Activated B cell treated with CpG ODN at 0.5 μM for 24 hours (primary cell): ENCODE results near the gene DDX53. TPM values are rescaled to one million over a fixed set of nuclear protein-coding genes. Genes with fewer than 3 reads are reported as not detected.

Experiments
- ATAC-seq: fragments of 200-7000 bp; cut with Tn5 transposase; one replicate; pipeline ENCODE4 v1.10.0; 2021; ENCODE audit warnings: low read depth, mild to moderate bottlenecking, moderate library complexity
- CTCF ChIA-PET: fragments of 350-600 bp; sonication (Branson Sonifier 250); formaldehyde crosslinking; loops from one replicate; lab custom pipeline; 2021; ENCODE audit warnings: antibody characterized with exemption; lab: Charles Lee
- POLR2A ChIA-PET: fragments of 350-600 bp; sonication (Branson Sonifier 250); formaldehyde crosslinking; loops from one replicate; lab custom pipeline; 2021; ENCODE audit warnings: antibody characterized with exemption; lab: Charles Lee
- DNase-seq: peaks from one replicate; pipeline ENCODE4 v3.0.0; 2022
- H3K27ac Mint-ChIP-seq: one replicate; pipeline ENCODE4 v1.8.0; 2020; ENCODE audit warnings: mixed read lengths
- H3K27me3 Mint-ChIP-seq: one replicate; pipeline ENCODE4 v1.8.0; 2021; ENCODE audit warnings: mixed read lengths
- H3K36me3 Mint-ChIP-seq: one replicate; pipeline ENCODE4 v1.8.0; 2021; ENCODE audit warnings: low read depth, mixed read lengths
- H3K4me1 Mint-ChIP-seq: one replicate; pipeline ENCODE4 v1.8.0; 2021; ENCODE audit warnings: mixed read lengths
- H3K4me3 Mint-ChIP-seq: one replicate; pipeline ENCODE4 v1.8.0; 2020; ENCODE audit warnings: mild to moderate bottlenecking, mixed read lengths
- H3K9me3 Mint-ChIP-seq: one replicate; pipeline ENCODE4 v1.8.0; 2020; ENCODE audit warnings: mixed read lengths
- CTCF ChIP-seq: fragments of 200-600 bp; IDR thresholded peaks from one replicate; pipeline ENCODE4 v1.8.0; 2022; ENCODE audit warnings: antibody characterized with exemption, mild to moderate bottlenecking
- intact Hi-C: fragments of 100-400 bp; cut with micrococcal nuclease; formaldehyde crosslinking; loops from one replicate; pipeline ENCODE4 v1.15.1; 2024
- total RNA-seq: library from RNA; stranded (reverse); gene quantifications from 2 replicates; pipeline ENCODE4 v1.2.3, GENCODE V29; 2022

Gene DDX53
- total RNA-seq, 1 donor from 2014 or later: not detected

GRCh38 chrX:23012162-23012561 is 12.4 kb downstream of the DDX53 start:
- ATAC-seq: no peak
- intact Hi-C loops: no loop called here
- H3K27ac Mint-ChIP-seq: no peak overlapping the region

GRCh38 chrX:23012636-23013035 is 12.9 kb downstream of the DDX53 start:
- H3K9me3 Mint-ChIP-seq: no peaks in the 10 kb centered on the region
- H3K4me3 Mint-ChIP-seq: no peak overlapping the region
- intact Hi-C loops: no loop called here
- no peak for ATAC-seq
- H3K27me3 Mint-ChIP-seq: no peaks in the 10 kb centered on the region
- CTCF ChIA-PET: no interaction called here
- no peak for TF ChIP-seq CTCF
- DNase-seq: no peak
- POLR2A ChIA-PET: no interaction called here
- no peaks in the 10 kb centered on the region for H3K4me1 Mint-ChIP-seq
- no peaks in the 10 kb centered on the region for H3K36me3 Mint-ChIP-seq
- no peak overlapping the region for H3K27ac Mint-ChIP-seq

More at GRCh38 chrX:23012162-23012561, 12.4 kb downstream of the DDX53 start:
- H3K4me1 Mint-ChIP-seq: no peaks in the 10 kb centered on the region
- TF ChIP-seq CTCF: no peak
- POLR2A ChIA-PET: no interaction called here
- no peak overlapping the region for H3K4me3 Mint-ChIP-seq
- no peak for DNase-seq
- no peaks in the 10 kb centered on the region for H3K27me3 Mint-ChIP-seq
- no peaks in the 10 kb centered on the region for H3K9me3 Mint-ChIP-seq
- CTCF ChIA-PET: no interaction called here
- H3K36me3 Mint-ChIP-seq: no peaks in the 10 kb centered on the region

GRCh38 chrX:23013366-23013765 is 13.6 kb downstream of the DDX53 start:
- intact Hi-C loops: no loop called here
- CTCF ChIA-PET: no interaction called here
- no peaks in the 10 kb centered on the region for H3K36me3 Mint-ChIP-seq

GRCh38 chrX:23031600-23031999 is 31.8 kb downstream of the DDX53 start:
- intact Hi-C loops: no loop called here
- DNase-seq: no peak
- no peak for TF ChIP-seq CTCF
- POLR2A ChIA-PET: no interaction called here
- no peaks in the 10 kb centered on the region for H3K36me3 Mint-ChIP-seq
- ATAC-seq: no peak
- H3K4me1 Mint-ChIP-seq: no peaks in the 10 kb centered on the region
- no peaks in the 10 kb centered on the region for H3K9me3 Mint-ChIP-seq
- CTCF ChIA-PET: no interaction called here
- no peak overlapping the region for H3K4me3 Mint-ChIP-seq
- no peak overlapping the region for H3K27ac Mint-ChIP-seq
- no peaks in the 10 kb centered on the region for H3K27me3 Mint-ChIP-seq

More at GRCh38 chrX:23013366-23013765, 13.6 kb downstream of the DDX53 start:
- no peaks in the 10 kb centered on the region for H3K4me1 Mint-ChIP-seq
- no peak for DNase-seq
- POLR2A ChIA-PET: no interaction called here
- H3K27me3 Mint-ChIP-seq: no peaks in the 10 kb centered on the region
- H3K9me3 Mint-ChIP-seq: no peaks in the 10 kb centered on the region
- H3K4me3 Mint-ChIP-seq: no peak overlapping the region
- ATAC-seq: no peak
- H3K27ac Mint-ChIP-seq: no peak overlapping the region
- TF ChIP-seq CTCF: no peak

- no peak for DNase-seq
- no peak for ATAC-seq
- Mint-ChIP-seq H3K9me3 (no peaks in the 10 kb centered on the region), H3K36me3 (no peaks in the 10 kb centered on the region), H3K4me1 (no peaks in the 10 kb centered on the region), H3K27me3 (no peaks in the 10 kb centered on the region), H3K4me3 (no peak overlapping the region), H3K27ac (no peak overlapping the region)
- TF ChIP-seq CTCF: no peak
- CTCF ChIA-PET: no interaction called here
- intact Hi-C loops: no loop called here
- POLR2A ChIA-PET: no interaction called here
Measured at GRCh38 chrX:23035493-23035892, 35.7 kb downstream of the DDX53 start.
